Measurements from ENCODE around the gene GPC5. TPM values are rescaled to one million over a fixed set of nuclear protein-coding genes. Genes with fewer than 3 reads are reported as not detected.

Gene GPC5
- total RNA-seq, 2 experiments from 2014 or later = 2.4 TPM; not detected in 1

GRCh38 chr13:92849381-92849780, 1451.0 kb downstream of the GPC5 start:
- DNase-seq (ENCODE audit: low spot score) = no peak
- no peak for TF ChIP-seq EZH2phosphoT487 (IDR thresholded peaks at IDR 0.05; ENCODE audit: borderline replicate concordance, low read depth, low read length)
- no peak for TF ChIP-seq CTCF (conservative IDR thresholded peaks at IDR 0.05; ENCODE audit: low read length)
- no TSS peak for BruUV-seq (replicated peaks)
- H3K36me3 ChIP-seq (ENCODE audit: insufficient read depth, low read length) = no peaks in the 10 kb centered on the region
- no peak overlapping the region for H2AFZ ChIP-seq (ENCODE audit: low read length)
- no peaks in the 10 kb centered on the region for H3K4me1 ChIP-seq (ENCODE audit: insufficient read depth, low read length, poor library complexity, severe bottlenecking)
- H3K79me2 ChIP-seq (ENCODE audit: insufficient read depth, low read depth, low read length) = no peaks in the 10 kb centered on the region
- H3K27ac ChIP-seq (ENCODE audit: low read depth, low read length, poor library complexity, severe bottlenecking) = no peak overlapping the region
- intact Hi-C loops (cut with micrococcal nuclease; ENCODE audit: unreplicated experiment) = no loop called here
- POLR2A ChIA-PET = no interaction called here
- no peaks in the 10 kb centered on the region for H3K9me2 ChIP-seq (ENCODE audit: insufficient read depth, low read length)
- CTCF ChIA-PET (ENCODE audit: unreplicated experiment) = no interaction called here
- no peak overlapping the region for H3K4me2 ChIP-seq (ENCODE audit: low read length)
- H3K4me3 ChIP-seq (ENCODE audit: low read depth, low read length, poor library complexity, severe bottlenecking) = no peak overlapping the region
- H3K9me3 ChIP-seq (ENCODE audit: low read length) = no peaks in the 10 kb centered on the region
- H4K20me1 ChIP-seq (ENCODE audit: insufficient read depth, low read length) = no peaks in the 10 kb centered on the region

- Histone ChIP-seq H3K9me3 (ENCODE audit: low read length) (no peaks in the 10 kb centered on the region), H3K79me2 (ENCODE audit: insufficient read depth, low read depth, low read length) (no peaks in the 10 kb centered on the region), H4K20me1 (ENCODE audit: insufficient read depth, low read length) (no peaks in the 10 kb centered on the region), H3K4me1 (ENCODE audit: insufficient read depth, low read length, poor library complexity, severe bottlenecking) (no peaks in the 10 kb centered on the region), H3K4me2 (ENCODE audit: low read length) (no peak overlapping the region), H3K36me3 (ENCODE audit: insufficient read depth, low read length) (no peaks in the 10 kb centered on the region), H3K9me2 (ENCODE audit: insufficient read depth, low read length) (no peaks in the 10 kb centered on the region), H3K27ac (ENCODE audit: low read depth, low read length, poor library complexity, severe bottlenecking) (no peak overlapping the region), H3K4me3 (ENCODE audit: low read depth, low read length, poor library complexity, severe bottlenecking) (no peak overlapping the region), H2AFZ (ENCODE audit: low read length) (no peak overlapping the region)
- no peak for DNase-seq (ENCODE audit: low spot score)
- BruUV-seq (replicated peaks) = no TSS peak
- TF ChIP-seq EZH2phosphoT487 (IDR thresholded peaks at IDR 0.05; ENCODE audit: borderline replicate concordance, low read depth, low read length) = no peak
- TF ChIP-seq CTCF (conservative IDR thresholded peaks at IDR 0.05; ENCODE audit: low read length) = no peak
- POLR2A ChIA-PET = no interaction called here
- intact Hi-C loops (cut with micrococcal nuclease; ENCODE audit: unreplicated experiment) = no loop called here
- CTCF ChIA-PET (ENCODE audit: unreplicated experiment) = no interaction called here
These were observed 1466.3 kb downstream of the GPC5 start for GRCh38 chr13:92864584-92865284.

GRCh38 chr13:92873029-92873428, 1474.6 kb downstream of the GPC5 start:
- Histone ChIP-seq H3K4me1 (ENCODE audit: insufficient read depth, low read length, poor library complexity, severe bottlenecking) (no peaks in the 10 kb centered on the region), H3K4me2 (ENCODE audit: low read length) (no peak overlapping the region), H3K9me2 (ENCODE audit: insufficient read depth, low read length) (no peaks in the 10 kb centered on the region), H3K4me3 (ENCODE audit: low read depth, low read length, poor library complexity, severe bottlenecking) (no peak overlapping the region), H3K79me2 (ENCODE audit: insufficient read depth, low read depth, low read length) (no peaks in the 10 kb centered on the region), H3K36me3 (ENCODE audit: insufficient read depth, low read length) (no peaks in the 10 kb centered on the region), H2AFZ (ENCODE audit: low read length) (no peak overlapping the region), H3K9me3 (ENCODE audit: low read length) (no peaks in the 10 kb centered on the region), H3K27ac (ENCODE audit: low read depth, low read length, poor library complexity, severe bottlenecking) (no peak overlapping the region), H4K20me1 (ENCODE audit: insufficient read depth, low read length) (no peaks in the 10 kb centered on the region)
- POLR2A ChIA-PET = no interaction called here
- no peak for TF ChIP-seq EZH2phosphoT487 (IDR thresholded peaks at IDR 0.05; ENCODE audit: borderline replicate concordance, low read depth, low read length)
- no peak for TF ChIP-seq CTCF (conservative IDR thresholded peaks at IDR 0.05; ENCODE audit: low read length)
- no peak for DNase-seq (ENCODE audit: low spot score)
- intact Hi-C loops (cut with micrococcal nuclease; ENCODE audit: unreplicated experiment) = no loop called here
- CTCF ChIA-PET (ENCODE audit: unreplicated experiment) = no interaction called here
- no TSS peak for BruUV-seq (replicated peaks)

Measured in OCI-LY7 (cell line).